HG03196 (cell line): ENCODE measurements around the gene SLCO3A1.

Experiments used
- ATAC-seq: cut with Tn5 transposase; IDR thresholded peaks from one replicate; pipeline ENCODE4 v1.9.1; 2021; ENCODE audit not compliant: unreplicated experiment

SLCO3A1 gene

DNA sequence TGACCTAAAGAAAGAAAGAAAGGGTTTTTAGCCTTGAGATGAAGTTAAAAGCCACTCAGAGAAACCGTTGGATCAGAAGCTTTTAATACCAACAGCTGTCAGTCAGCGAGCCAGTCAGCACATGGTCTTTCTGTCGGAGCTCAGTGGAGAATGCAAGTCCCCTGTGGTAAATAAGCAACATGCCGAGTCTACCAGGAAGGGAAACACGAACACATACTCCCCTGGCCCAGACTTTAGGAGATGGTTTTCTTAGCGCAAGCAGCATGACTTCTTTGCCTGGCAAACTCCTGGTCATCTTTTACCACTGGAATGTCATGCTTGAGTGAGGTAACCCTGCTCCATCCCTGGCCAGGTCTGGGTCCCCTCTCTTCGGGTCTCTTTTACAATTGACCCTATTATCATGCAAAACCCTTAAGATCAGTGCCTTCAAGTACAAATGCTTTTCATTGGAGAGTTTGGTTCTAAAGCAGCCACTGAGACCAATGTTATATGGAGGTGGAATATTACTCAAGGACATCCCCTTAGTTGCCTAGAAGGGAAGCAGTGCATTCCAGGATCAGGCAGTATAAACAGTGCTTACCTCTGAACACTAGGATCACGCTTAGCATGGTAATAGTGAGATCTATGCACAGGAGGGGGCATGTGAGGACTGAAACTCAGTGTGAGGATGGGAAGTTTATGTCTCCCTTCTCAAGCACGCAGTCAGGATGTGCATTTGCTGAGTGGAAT is 28.2 kb downstream of the SLCO3A1 start:
- no peak for ATAC-seq

DNA sequence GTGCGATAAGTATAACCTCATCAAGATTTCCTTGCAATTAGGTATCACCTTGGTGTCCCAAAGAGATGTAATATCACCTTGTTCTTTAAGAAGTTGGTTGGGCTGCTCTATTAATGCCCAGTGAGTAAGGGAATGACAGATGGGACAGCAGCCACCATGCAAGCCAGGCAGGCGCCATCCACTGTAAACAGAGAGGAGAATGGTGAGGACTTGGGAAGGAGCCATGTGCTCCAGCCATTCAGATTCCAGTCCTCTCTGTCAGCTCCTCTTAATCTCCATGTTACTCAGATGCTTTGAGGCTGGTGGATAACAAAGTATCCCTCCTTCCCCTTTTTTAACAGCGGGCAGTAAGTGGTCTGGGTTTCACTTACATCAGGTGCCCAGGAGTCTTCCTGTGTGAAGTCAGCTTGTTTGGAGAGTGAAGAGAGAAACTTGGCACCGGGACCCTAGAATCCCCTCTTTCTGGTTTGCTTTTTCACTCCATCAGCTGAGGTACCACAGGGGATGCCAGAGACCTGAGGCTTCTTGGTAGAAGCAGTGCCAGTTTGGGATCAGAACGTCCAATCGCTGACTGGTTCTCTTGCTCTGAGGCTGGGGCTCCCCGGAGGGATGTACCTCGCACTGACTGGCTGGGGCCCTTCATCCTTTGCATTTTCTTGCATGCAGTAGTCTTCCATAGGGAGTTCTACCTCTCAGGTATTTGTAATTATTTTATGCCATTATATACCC is 29.5 kb downstream of the SLCO3A1 start:
- ATAC-seq, result no peak

DNA sequence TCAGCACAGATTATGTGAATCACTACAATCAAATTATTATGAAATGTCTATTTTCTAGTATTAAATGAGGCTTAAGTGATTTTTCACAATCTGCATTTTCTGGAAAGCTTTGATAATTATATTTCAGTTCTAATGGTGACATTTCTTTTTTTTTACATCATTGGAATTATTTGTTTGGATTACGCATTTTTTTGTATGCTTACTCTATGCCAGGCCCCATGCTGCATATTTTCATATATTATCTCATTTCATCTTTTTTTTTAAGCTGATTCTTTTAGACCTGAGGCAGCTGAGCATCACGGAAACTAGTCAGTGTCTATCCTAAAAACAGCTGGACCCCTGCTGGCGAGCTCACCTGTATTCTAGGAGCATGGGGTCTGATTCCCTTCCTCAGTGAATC is 31.1 kb downstream of the SLCO3A1 start:
- ATAC-seq, result no peak

DNA sequence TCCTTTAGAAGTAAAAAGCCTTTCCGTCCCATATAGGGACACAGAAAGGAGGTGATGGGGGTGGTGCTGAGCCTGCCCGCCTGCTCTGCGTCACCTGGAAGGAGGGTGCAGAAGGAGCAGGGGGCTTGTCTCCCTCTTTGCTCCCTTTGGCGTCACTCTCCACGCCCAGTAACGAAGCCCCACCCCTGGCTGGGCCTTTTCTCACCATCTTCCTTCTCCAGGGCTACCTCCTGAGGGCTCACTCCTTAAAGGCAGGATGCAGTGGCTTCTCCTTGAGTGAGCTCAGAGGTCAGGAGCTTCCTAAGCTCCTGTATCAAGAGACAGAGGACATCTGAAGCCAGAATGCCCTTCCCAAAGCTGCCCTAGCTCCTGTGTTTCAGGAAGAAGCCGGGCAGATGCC is 31.5 kb downstream of the SLCO3A1 start:
- no peak for ATAC-seq

DNA sequence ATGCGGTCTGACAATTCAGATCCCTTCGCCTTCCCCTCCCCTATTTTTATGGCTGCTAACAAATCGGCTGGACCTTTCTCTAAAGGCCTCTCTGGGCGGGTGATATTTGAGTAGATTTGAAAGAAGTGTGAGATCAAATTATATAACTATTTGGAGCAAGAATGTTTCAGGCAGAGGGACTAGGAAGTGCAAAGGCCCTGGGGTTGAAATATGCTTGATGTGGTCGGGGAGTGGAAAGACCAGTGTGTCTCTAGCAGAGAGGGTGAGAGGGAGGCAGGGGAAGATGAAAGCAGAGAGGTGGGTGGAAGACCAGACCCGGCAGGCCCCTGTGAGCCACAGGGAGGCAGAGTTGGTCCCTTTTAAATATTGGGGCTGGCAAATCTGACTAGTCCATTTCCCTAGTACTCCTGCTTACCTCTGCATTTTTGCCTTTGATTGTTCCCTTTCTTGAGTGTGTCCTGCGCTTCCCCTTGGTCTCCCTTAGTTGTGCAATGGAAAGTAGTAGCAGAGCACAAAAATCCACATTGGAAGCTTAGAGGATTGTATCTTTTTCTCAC is 32.3 kb downstream of the SLCO3A1 start:
- ATAC-seq, result no peak

DNA sequence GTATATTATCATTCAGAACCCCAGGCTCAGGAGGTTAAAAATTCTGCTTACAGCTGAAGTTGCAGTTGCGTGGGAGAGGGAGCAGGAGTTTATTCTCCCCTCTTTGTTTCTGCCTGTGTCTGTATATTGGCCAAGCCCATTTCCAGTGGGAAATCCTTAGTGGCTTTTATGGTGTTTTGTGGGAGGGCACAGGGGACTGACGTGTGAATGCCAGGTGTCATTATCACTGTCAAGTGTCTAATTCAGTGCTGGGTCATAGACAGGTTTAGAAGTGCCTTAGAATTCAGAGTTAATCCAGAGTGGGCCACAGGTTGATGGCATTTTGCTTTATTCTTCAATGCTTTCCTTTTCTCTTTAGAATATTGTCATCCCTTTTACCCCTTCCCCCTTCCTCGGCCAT is 33.4 kb downstream of the SLCO3A1 start:
- ATAC-seq, result no peak

DNA sequence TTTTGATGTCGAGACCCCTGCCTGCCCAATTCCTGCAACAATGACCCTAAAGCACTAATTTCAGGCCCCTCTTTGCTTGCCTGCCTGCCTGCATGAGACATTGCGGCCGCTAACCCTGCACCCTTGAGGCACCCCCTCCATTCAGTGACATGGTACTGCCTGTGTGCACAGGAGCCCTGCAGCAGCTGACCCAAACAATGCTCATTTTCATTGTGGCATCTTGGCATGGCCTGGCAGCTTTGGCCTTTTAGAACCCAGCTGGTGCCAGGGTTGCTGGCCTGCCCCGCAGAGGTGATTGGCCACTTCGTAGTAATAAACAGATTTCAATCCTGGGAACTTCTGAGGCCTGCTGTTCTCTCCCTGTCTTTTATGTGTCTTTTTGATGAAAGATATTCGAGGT is 33.8 kb downstream of the SLCO3A1 start:
- ATAC-seq, result no peak

DNA sequence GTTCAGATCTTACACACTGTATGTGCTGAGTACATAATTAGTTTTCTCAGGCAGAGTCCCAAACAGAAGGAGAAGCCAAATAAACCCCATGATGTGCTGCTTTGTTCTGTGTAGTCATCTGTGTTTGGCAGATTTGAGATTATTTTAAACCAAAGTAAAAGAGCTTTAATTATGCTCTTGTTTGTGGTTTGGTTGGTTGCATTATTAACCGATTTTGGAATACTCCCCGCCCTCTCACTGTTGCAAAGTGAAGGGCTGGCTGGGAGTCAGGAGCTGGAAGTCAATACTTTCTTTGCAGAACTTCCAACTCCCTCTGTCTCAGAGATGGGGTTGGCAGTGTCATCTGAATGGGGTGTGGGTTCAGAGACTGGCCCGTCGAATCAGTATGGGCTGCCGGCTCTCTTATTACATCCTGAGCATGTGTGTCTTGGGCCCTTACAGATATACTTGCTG is 34.4 kb downstream of the SLCO3A1 start:
- no peak for ATAC-seq

DNA sequence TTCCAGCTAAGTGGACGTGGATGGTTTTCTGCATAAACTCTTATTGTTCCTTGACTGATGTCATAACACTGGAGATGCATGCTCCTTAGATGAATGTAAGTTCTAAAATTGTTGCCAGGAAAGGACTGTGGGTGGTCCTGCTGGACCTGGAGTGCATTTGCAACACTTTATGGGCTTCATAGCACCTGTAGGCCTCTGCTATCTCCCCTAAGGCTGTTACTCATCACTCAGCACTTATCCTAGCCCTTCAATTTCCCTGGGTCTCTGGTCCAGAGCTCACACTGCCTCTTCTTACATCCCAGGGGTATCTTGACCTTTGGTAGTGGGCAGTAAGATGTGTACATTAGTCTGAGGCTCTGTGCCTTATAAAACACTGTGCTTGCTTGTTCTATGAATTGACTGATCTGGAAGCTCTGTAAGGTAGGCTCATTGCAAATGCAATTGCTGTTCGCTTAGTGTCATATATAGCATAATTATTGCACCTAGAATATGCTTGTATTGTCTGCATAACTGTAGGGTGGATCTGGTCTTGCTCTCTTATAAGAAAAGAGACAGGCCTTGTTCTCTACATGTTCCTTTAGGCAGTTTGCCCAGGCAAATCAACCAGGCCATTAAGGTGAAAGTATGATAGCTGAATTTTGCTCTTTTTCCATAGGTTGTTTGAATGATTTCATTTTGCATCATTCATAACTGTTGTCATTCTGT is 35.8 kb downstream of the SLCO3A1 start:
- no peak for ATAC-seq

DNA sequence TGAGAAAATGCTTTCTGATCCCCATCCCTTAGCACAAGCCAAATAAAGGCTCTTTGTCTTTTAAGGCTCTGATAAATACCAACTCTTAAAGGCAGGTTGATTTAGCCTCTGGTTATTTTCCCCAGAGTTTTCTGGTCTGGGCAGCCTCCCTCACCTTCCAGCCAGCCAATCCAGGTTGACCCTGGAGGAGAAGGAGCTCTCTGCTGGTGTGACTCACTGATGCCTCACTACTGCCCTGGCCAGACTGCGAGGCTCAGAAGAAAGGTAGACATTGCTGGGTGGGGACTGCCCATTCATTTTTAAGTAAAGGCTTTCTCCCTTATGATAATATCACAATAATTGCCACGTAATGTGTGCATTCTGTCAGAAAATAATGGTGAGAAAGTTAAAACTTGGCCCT is 37.1 kb downstream of the SLCO3A1 start:
- no peak for ATAC-seq

DNA sequence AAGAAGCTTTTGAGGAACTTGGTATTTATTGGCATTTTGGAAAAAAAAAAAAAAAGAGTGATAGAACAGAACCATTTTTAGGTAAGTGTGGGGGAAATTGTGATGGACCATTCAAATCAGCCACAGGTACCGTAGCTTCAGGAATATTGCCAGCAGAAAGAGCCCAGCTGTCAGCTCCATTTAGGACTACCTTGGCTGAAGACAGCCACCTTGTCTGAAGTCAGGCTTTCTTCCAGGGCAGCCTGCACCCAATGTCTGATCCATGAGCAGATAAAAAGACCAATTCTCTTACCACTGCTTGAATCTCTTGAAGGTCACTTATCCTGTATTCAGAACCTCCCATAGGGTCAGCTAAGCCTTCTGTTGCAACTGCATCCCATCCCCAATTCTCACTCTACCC is 37.6 kb downstream of the SLCO3A1 start:
- ATAC-seq, result no peak

DNA sequence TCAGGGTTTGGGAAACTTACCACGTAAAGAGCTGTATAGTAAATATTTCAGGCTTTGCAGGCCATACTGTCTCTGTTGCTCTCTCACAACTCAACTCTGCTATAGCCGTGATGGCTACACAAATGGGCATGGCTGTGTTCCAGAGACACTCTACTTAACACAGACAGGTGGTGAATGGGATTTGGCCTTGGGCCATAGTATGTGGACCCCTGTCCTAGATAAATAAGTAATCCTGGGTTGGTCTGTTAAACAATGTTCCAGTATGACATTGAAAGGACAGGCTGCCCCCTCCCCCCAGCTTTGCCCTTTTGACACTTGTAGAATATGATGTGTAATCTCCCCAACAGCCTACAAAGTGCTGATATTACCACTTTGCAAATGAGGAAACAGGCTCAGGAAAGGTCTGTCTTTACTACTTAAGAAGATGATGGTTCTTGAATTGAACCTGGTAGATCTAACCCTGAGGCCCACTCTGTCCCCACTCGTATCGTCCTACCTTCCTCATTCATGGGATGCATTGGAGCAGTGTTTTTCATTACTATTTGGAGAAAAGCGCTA is 38.4 kb downstream of the SLCO3A1 start:
- ATAC-seq, result no peak

DNA sequence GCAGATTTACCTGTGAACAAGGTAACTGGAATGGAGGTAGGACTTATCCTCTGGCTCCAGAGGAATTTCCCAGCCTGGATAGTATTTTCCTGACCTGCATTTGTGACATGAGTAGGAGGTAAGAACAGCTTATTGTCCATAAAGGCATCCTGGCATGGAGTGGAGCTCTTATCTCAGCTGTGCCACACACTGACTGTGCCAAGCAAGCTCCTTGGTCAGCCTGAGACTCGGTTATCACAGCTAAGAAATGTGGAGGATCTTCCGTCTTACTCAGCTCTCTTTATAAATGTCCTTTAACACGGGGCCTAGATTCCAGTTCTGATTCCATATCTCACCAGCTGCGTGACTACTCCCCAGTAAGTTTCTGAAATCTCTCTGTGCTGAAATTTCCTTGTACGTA is 38.9 kb downstream of the SLCO3A1 start:
- no peak for ATAC-seq

DNA sequence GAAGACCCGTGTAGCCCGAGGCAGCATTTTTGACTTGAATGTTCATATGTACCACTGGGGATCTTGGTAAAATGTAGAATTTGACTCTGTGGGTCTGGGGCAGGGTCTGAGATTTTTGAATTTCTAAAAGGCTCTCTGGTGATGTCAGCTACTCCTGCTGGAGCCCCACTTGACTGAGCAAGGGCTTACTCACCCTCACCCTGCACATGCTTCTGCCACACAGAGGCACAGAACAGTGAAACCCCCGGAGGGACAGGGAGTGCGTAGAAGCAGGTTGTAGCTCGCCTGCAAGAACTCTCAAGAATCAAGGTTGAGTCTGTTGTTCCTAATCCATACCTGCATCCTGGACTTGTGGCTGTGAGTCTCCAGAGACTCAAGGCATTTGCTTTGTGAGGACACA is 41.1 kb downstream of the SLCO3A1 start:
- ATAC-seq, result no peak

DNA sequence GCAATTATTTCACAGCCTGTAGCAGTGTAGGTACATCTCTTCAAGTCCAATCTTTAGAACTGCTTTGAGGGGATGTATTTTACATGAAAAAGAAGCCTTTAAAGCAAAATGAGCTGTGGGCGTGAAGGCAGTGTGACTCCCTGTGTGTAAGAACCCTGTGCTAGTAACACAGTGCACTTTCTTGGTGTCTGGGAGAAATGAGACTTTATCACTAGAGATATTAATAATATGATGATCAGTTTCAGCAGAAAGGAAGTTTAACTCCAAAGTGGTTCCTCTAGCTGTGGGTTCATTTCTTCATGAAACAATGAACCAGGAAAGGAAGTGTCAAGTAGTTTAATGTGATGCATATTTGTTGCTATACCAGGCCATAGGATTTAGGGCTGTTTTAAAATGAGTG is 41.5 kb downstream of the SLCO3A1 start:
- ATAC-seq, result no peak

DNA sequence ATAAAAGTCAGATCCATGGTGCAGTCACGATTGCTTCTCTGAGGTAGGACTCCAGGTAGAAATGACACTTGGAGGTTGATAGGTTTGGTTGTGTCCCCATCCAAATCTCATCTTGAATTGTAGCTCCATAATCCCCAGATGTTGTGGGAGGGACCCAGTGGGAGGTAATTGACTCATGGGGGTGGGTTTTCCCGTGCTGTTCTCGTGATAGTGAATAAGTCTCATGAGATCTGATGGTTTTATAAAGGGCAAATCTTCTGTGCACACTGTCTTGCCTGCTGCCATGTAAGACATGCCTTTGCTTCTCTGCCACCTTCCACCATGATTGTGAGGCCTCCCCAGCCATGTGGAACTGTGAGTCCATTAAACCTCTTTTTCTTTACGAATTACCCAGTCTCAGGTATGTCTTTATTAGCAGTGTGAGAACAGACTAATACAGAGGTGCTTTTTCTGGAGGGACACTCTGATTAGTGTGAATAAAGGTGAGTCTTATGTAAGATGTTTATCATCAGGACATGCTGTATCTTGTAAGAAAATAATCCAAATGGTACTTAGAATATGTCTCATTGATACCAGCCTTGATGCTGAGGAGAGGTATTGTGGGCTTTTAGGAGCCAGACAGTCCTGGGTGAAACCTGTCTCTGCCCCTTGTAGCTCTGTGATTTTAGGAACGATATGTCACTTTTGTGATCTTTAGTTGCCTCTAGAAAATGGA is 43.0 kb downstream of the SLCO3A1 start:
- ATAC-seq, result no peak

DNA sequence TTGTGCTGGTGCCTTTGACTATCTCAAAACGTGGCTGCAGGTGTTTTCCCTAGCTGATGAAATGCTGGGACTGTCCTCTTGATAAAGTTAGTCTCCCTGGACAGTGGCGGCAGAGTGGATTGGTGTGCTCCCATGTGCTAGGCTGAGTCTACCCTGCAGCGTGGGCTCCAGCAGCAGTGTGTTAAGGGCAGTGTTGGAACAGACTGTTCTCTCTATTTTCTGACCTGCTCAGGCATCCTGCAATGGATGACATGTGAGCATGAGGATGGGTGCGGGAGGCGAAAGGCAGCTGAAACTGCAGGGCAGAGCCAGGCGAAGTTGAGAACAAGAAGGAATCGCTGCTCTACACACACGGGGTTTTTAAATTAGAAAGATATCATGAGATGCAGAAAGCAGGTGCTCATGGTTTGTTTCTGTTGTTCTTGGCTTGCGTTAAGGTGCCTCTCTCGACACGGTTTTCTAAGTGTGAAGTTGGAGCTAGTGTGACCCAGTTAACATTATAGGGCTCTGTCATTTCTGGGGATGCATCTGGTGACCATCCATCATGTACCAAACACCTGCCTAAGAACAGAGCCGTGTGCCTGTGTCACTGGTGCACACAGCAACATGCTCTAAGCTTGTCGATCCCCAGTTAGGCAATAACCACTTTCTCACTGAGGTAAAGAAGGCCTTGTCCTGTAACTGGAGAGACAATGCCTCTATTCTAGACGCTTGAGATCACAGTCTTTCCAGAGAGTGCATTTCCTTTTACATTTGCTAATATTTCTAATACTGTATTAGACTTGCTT is 44.3 kb downstream of the SLCO3A1 start:
- ATAC-seq, result no peak

DNA sequence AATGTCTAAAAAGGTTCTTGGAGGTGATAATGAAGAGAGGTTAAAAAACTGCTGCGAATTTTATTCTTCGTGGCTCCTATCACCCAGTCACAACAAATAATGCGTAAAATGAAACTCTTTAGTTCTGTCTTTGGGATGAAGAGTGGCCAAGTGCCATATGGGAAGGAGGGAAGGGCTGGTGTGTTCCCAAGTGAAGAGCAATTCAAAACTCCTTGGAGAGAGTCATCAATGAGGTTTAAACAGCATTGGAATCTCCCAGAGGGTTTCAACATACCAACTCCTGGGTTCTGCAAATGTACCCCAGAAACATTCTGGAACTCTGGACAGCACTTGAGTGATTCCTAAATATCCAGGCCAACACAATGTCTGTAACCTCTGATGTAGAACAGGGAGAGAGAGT is 45.3 kb downstream of the SLCO3A1 start:
- ATAC-seq, result no peak

DNA sequence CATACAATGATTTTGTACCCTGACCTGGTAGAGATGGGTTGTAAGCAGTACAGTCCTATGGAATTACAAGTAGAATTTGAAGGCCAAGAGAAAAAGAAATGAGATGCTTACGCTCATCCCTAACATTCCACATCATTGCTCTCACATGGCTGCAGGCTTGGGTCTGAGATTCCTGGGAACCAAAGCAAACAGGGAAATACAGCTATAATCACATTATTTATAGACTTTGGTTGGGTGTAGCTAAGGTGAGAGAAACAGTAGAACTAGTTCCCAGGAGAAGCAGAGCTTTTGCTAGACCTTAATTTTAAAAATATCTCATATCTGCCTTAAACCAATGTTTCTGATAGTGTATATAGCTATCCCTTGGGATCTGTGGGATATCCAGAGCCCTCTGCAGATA is 51.4 kb downstream of the SLCO3A1 start:
- no peak for ATAC-seq

DNA sequence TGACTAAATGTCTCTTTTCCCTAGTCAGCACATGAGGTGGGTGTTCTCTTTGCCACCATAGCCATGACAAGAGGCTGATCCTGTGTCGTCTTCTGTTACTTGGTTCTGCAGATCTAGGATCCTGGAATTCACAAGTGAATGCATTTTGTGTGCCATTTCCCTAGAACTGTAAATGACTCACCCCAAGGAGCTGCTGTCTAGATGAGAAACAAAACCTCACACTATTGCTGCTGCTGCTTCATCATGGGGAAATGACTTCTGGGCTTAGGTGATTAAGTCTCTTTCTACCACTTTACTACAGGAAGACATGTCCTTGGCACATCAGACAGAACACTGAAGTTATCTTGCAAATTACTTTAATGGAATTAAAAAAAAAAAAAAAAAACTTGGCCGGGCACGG is 54.9 kb downstream of the SLCO3A1 start:
- no peak for ATAC-seq
